GM23338 (cell line): ENCODE measurements around the gene AGPAT3. TPM values are rescaled to one million over a fixed set of nuclear protein-coding genes. Genes with fewer than 3 reads are reported as not detected.

Source experiments
- ATAC-seq: fragments of 200-7000 bp; cut with Tn5 transposase; 3 replicates; pipeline ENCODE4 v1.9.1; 2020
- DNase-seq: peaks from one replicate; pipeline ENCODE4 v3.0.0-alpha.2; 2015; ENCODE audit warnings: low spot score
- H2AFZ ChIP-seq: fragments of 200-600 bp; sonication (generic); 2 replicates; pipeline ENCODE4 v1.8.0; 2016; ENCODE audit warnings: antibody characterized with exemption, mild to moderate bottlenecking, moderate library complexity
- H3F3A ChIP-seq: fragments of 200-600 bp; sonication (generic); replicated peaks from 2 replicates; pipeline ENCODE4 v1.8.0; 2017; ENCODE audit warnings: antibody characterized with exemption, mixed run types, low read depth
- H3K27ac ChIP-seq: fragments of 200-600 bp; sonication (generic); 2 replicates; pipeline ENCODE4 v1.6.1; 2016; ENCODE audit warnings: low read depth
- H3K27me3 ChIP-seq: fragments of 200-600 bp; sonication (generic); 2 replicates; pipeline ENCODE4 v1.8.0; 2016; ENCODE audit warnings: mild to moderate bottlenecking, mixed run types, moderate library complexity; ENCODE audit not compliant: insufficient read depth
- H3K36me3 ChIP-seq: fragments of 200-600 bp; sonication (generic); 2 replicates; pipeline ENCODE4 v1.8.0; 2016; ENCODE audit warnings: mild to moderate bottlenecking; ENCODE audit not compliant: insufficient read depth
- H3K4me1 ChIP-seq: fragments of 200-600 bp; sonication (generic); 2 replicates; pipeline ENCODE4 v1.8.0; 2016; ENCODE audit warnings: mild to moderate bottlenecking, moderate library complexity; ENCODE audit not compliant: insufficient read depth
- H3K4me2 ChIP-seq: fragments of 200-600 bp; sonication (generic); 2 replicates; pipeline ENCODE4 v1.7.1; 2017; ENCODE audit warnings: mixed run types
- H3K4me3 ChIP-seq: fragments of 200-600 bp; sonication (generic); 2 replicates; pipeline ENCODE4 v1.6.1; 2016; ENCODE audit warnings: mixed run types
- H3K79me2 ChIP-seq: fragments of 200-600 bp; sonication (generic); replicated peaks from 2 replicates; pipeline ENCODE4 v1.8.0; 2017; ENCODE audit warnings: mild to moderate bottlenecking; ENCODE audit not compliant: insufficient read depth
- H3K9me2 ChIP-seq: fragments of 200-600 bp; sonication (generic); 2 replicates; pipeline ENCODE4 v1.8.0; 2017; ENCODE audit not compliant: insufficient read depth
- H4K20me1 ChIP-seq: fragments of 200-600 bp; sonication (generic); replicated peaks from 2 replicates; pipeline ENCODE4 v1.8.0; 2017; ENCODE audit warnings: mild to moderate bottlenecking; ENCODE audit not compliant: insufficient read depth
- H3K27ac Mint-ChIP-seq: 2 replicates; pipeline ENCODE4 v1.8.0; 2020; ENCODE audit warnings: inconsistent platforms, mild to moderate bottlenecking, moderate library complexity, mixed read lengths
- H3K27me3 Mint-ChIP-seq: 3 replicates; pipeline ENCODE4 v1.8.0; 2022; ENCODE audit warnings: low read depth, mild to moderate bottlenecking, moderate library complexity, mixed read lengths, inconsistent platforms; ENCODE audit not compliant: insufficient read depth, poor library complexity
- H3K36me3 Mint-ChIP-seq: 3 replicates; pipeline ENCODE4 v1.8.0; 2021; ENCODE audit warnings: low read depth, mild to moderate bottlenecking, inconsistent platforms, moderate library complexity, mixed read lengths
- H3K4me1 Mint-ChIP-seq: 3 replicates; pipeline ENCODE4 v1.8.0; 2020; ENCODE audit warnings: mild to moderate bottlenecking, inconsistent platforms, mixed read lengths
- H3K4me3 Mint-ChIP-seq: 3 replicates; pipeline ENCODE4 v1.8.0; 2021; ENCODE audit warnings: moderate library complexity, mild to moderate bottlenecking, inconsistent platforms, mixed read lengths
- H3K9me3 Mint-ChIP-seq: 3 replicates; pipeline ENCODE4 v1.8.0; 2020; ENCODE audit warnings: moderate library complexity, mild to moderate bottlenecking, inconsistent platforms, mixed read lengths
- CREB1 ChIP-seq: fragments of 250-450 bp; sonication (Bioruptor Pico); IDR thresholded peaks from 2 replicates; pipeline ENCODE4 v1.5.0; 2020; ENCODE audit warnings: low read depth, mild to moderate bottlenecking, moderate library complexity
- CTCF ChIP-seq, 2 experiments: fragments of 200-600 bp in 1 of 2; sonication (generic) in 1 of 2; conservative IDR thresholded peaks; 2 replicates each; pipeline versions ENCODE4 v1.5.1 to v1.6.1; 2016 to 2017; ENCODE audit warnings: antibody characterized with exemption in 2 of 2, low read depth in 2 of 2, mild to moderate bottlenecking in 2 of 2, moderate library complexity in 1 of 2
- ETS1 ChIP-seq: IDR thresholded peaks from 2 replicates; pipeline ENCODE4 v1.6.1; 2016; ENCODE audit warnings: antibody characterized with exemption
- EZH2 ChIP-seq: fragments of 200-600 bp; sonication (generic); IDR thresholded peaks from one replicate; pipeline ENCODE4 v1.8.0; 2017; ENCODE audit warnings: antibody characterized with exemption, mild to moderate bottlenecking, low read depth; ENCODE audit not compliant: unreplicated experiment
- EZH2phosphoT487 ChIP-seq: fragments of 200-600 bp; sonication (generic); IDR thresholded peaks from one replicate; pipeline ENCODE4 v1.8.1; 2018; ENCODE audit warnings: antibody characterized with exemption; ENCODE audit not compliant: unreplicated experiment
- JUNB ChIP-seq: IDR thresholded peaks from one replicate; pipeline ENCODE4 v1.6.1; 2016; ENCODE audit warnings: antibody characterized with exemption; ENCODE audit not compliant: unreplicated experiment
- NANOG ChIP-seq: IDR thresholded peaks from 2 replicates; pipeline ENCODE4 v1.6.1; 2016; ENCODE audit warnings: antibody characterized with exemption, borderline replicate concordance
- POLR2AphosphoS5 ChIP-seq: IDR thresholded peaks from 2 replicates; pipeline ENCODE4 v1.6.1; 2016; ENCODE audit warnings: antibody characterized with exemption, low read depth
- REST ChIP-seq: IDR thresholded peaks from one replicate; pipeline ENCODE4 v1.6.1; 2018; ENCODE audit warnings: antibody characterized with exemption; ENCODE audit not compliant: unreplicated experiment
- STAT1 ChIP-seq: IDR thresholded peaks from one replicate; pipeline ENCODE4 v1.6.1; 2016; ENCODE audit warnings: antibody characterized with exemption; ENCODE audit not compliant: unreplicated experiment
- ZNF114 ChIP-seq: fragments of 250-450 bp; sonication (Bioruptor Pico); IDR thresholded peaks from 2 replicates; pipeline ENCODE4 v1.5.0; 2020; ENCODE audit warnings: mild to moderate bottlenecking, moderate library complexity
- ZNF331 ChIP-seq: fragments of 250-450 bp; sonication (Bioruptor Pico); IDR thresholded peaks from 2 replicates; pipeline ENCODE4 v1.5.0; 2020; ENCODE audit warnings: low read depth, mild to moderate bottlenecking, moderate library complexity
- ZNF462 ChIP-seq: fragments of 250-450 bp; sonication (Bioruptor Pico); IDR thresholded peaks from 2 replicates; pipeline ENCODE4 v1.5.0; 2020; ENCODE audit warnings: mild to moderate bottlenecking, moderate library complexity
- polyA plus RNA-seq: library from polyadenylated mRNA; unstranded; fragments of >200 nt; fragmentation: Nextera tagmentation; extraction: Ambion mirVana; gene quantifications from 2 replicates; pipeline ENCODE4 v1.2.1, GENCODE V29; 2016
- total RNA-seq: library from RNA; depleted of rRNA; stranded (reverse); fragments of >200 nt; shearing (Covaris generic); gene quantifications from 2 replicates; pipeline ENCODE4 v1.2.3, GENCODE V29; 2014

Gene AGPAT3
- total and polyA plus RNA-seq, 2 experiments from 2014 or later, result 2.1 to 6.1 TPM

- no peaks in the 10 kb centered on the region for H3K36me3 Mint-ChIP-seq
- H3K9me3 Mint-ChIP-seq, result no peaks in the 10 kb centered on the region
- no peaks in the 10 kb centered on the region for H3K4me1 Mint-ChIP-seq
- Histone ChIP-seq H3F3A (no peaks in the 10 kb centered on the region), H3K4me2 (no peak overlapping the region), H3K4me3 (no peak overlapping the region), H3K36me3 (no peaks in the 10 kb centered on the region), H3K4me1 (no peaks in the 10 kb centered on the region), H3K9me2 (no peaks in the 10 kb centered on the region), H4K20me1 (no peaks in the 10 kb centered on the region), H3K79me2 (no peaks in the 10 kb centered on the region), H2AFZ (no peak overlapping the region), H3K27me3 (no peaks in the 10 kb centered on the region), H3K27ac (no peak overlapping the region)
- no peak overlapping the region for H3K4me3 Mint-ChIP-seq
- ATAC-seq (no peak), DNase-seq (no peak)
- peaks cover 7% of the 10 kb centered on the region for H3K27me3 Mint-ChIP-seq
- no peak overlapping the region for H3K27ac Mint-ChIP-seq
- TF ChIP-seq CREB1 (CRISPR knock-in tag) (no peak), EZH2 (no peak), POLR2AphosphoS5 (no peak), ZNF331 (CRISPR knock-in tag) (no peak), REST (no peak), NANOG (no peak), CTCF (conservative IDR thresholded peaks at IDR 0.05; ENCODE audit: low read depth in 2 of 2) (no peak), EZH2phosphoT487 (no peak), ZNF462 (CRISPR knock-in tag) (no peak), ZNF114 (CRISPR knock-in tag) (no peak), ETS1 (no peak), JUNB (no peak), STAT1 (no peak)
Observed at GRCh38 chr21:43993420-43993934, 128.5 kb downstream of the AGPAT3 start.
